HG02588 (cell line): ENCODE data around the gene SNAI3.

Source experiments
- ATAC-seq: cut with Tn5 transposase; IDR thresholded peaks from one replicate; pipeline ENCODE4 v1.9.1; 2021; ENCODE audit warnings: mild to moderate bottlenecking, moderate library complexity; ENCODE audit not compliant: unreplicated experiment

Gene SNAI3

GRCh38 chr16:88705801-88706228 lies 19.5 kb upstream of the SNAI3 start:
- ATAC-seq = peak; percentile 12

- no peak for ATAC-seq
Measured at GRCh38 chr16:88705076-88705684, 18.9 kb upstream of the SNAI3 start.

- no peak for ATAC-seq
Measured at GRCh38 chr16:88703486-88704309, 17.4 kb upstream of the SNAI3 start.

- ATAC-seq = no peak
Measured at GRCh38 chr16:88702371-88703210, 16.3 kb upstream of the SNAI3 start.

- no peak for ATAC-seq
Measured at GRCh38 chr16:88701581-88702370, 15.5 kb upstream of the SNAI3 start.

- ATAC-seq = peak; percentile 59
Measured at GRCh38 chr16:88700636-88701482, 14.6 kb upstream of the SNAI3 start.

- no peak for ATAC-seq
Measured at GRCh38 chr16:88700322-88700635, 14.0 kb upstream of the SNAI3 start.

- ATAC-seq = no peak
Measured at GRCh38 chr16:88699180-88699579, 12.9 kb upstream of the SNAI3 start.

- ATAC-seq = no peak
Measured at GRCh38 chr16:88698646-88699045, 12.3 kb upstream of the SNAI3 start.

- ATAC-seq = no peak
Measured at GRCh38 chr16:88697831-88698615, 11.7 kb upstream of the SNAI3 start.

- no peak for ATAC-seq
Measured at GRCh38 chr16:88697116-88697830, 11.0 kb upstream of the SNAI3 start.

- ATAC-seq = no peak
Measured at GRCh38 chr16:88696441-88696840, 10.1 kb upstream of the SNAI3 start.

GRCh38 chr16:88695753-88696152 lies 9.4 kb upstream of the SNAI3 start:
- no peak for ATAC-seq

GRCh38 chr16:88695218-88695617 lies 8.9 kb upstream of the SNAI3 start:
- no peak for ATAC-seq

GRCh38 chr16:88694221-88695087 lies 8.1 kb upstream of the SNAI3 start:
- no peak for ATAC-seq

GRCh38 chr16:88693420-88694177 lies 7.3 kb upstream of the SNAI3 start:
- no peak for ATAC-seq

GRCh38 chr16:88692861-88693260 lies 6.6 kb upstream of the SNAI3 start:
- ATAC-seq = no peak
